ENCODE data around the gene TLE5. TPM values are rescaled to one million over a fixed set of nuclear protein-coding genes. Genes with fewer than 3 reads are reported as not detected.

The TLE5 gene
- total and polyA plus RNA-seq, 2 experiments from 2014 or later, result 260 to 308 TPM

DNA sequence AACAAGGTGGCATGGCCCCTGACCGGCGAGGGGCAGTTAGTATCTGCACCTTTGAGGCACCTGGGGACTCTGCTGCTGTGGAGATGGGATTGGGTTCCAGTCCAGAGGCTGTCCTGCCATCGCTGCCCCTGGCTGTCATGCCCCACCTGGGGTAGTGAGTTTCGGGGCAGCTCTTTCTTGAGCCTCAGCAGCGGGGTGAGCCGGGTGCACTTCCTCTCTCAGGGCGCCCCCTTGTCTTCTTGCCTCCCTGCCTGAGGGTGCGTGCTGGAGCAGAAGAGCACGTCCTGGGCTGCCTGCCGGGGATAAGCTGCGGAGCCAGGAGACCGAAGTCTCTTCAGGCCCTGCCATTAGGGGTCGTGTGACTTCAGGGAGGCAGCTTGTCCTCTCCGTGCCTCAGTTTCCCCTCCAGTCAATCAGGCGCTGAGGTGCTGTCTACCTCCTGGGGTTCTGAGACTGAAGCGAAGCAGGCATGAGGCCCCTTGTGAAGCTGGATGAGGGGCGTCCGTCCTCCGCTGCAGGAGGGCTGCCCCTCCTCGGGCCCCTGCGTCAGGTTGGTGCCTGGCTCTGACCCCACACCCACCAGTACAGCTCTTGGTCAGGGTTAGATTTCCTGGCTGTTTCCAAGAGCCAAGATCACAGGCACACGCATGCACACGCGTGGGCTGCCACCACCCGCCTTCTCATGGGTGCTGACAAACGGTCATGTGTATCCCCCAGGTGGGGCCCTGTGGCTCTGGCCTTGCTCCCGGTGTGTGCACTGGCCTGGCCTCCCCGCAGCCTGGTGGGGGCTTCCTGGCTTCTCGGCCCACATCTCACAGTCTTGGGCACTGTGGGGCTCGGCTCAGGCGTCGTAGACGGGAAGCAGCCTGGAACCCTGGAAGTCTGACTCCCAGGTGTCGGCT, 40.2 kb upstream of the TLE5 start:
- Histone ChIP-seq H3K36me3 (replicated peaks; ENCODE audit: insufficient read depth, low read depth) (no peaks in the 10 kb centered on the region), H4K20me1 (ENCODE audit: insufficient read depth, poor library complexity, severe bottlenecking) (peaks cover 97% of the 10 kb centered on the region), H3K27ac (no peak overlapping the region), H3K79me2 (peaks cover 98% of the 10 kb centered on the region), H3K9me2 (replicated peaks; ENCODE audit: insufficient read depth) (no peaks in the 10 kb centered on the region), H3K9me3 (ENCODE audit: low read depth) (no peaks in the 10 kb centered on the region), H3K4me3 (no peak overlapping the region), H3K4me1 (ENCODE audit: insufficient read depth) (peaks cover 39% of the 10 kb centered on the region), H2AFZ (no peak overlapping the region), H3K27me3 (no peaks in the 10 kb centered on the region), H3K4me2 (no peak overlapping the region)
- WGBS (ENCODE audit: low lambda C conversion rate, missing lambda C conversion rate), result 96% methylated on average over 34 of the region's 34 CpGs
- no peak for DNase-seq (ENCODE audit: low spot score)
- TF ChIP-seq, protein P1, sequence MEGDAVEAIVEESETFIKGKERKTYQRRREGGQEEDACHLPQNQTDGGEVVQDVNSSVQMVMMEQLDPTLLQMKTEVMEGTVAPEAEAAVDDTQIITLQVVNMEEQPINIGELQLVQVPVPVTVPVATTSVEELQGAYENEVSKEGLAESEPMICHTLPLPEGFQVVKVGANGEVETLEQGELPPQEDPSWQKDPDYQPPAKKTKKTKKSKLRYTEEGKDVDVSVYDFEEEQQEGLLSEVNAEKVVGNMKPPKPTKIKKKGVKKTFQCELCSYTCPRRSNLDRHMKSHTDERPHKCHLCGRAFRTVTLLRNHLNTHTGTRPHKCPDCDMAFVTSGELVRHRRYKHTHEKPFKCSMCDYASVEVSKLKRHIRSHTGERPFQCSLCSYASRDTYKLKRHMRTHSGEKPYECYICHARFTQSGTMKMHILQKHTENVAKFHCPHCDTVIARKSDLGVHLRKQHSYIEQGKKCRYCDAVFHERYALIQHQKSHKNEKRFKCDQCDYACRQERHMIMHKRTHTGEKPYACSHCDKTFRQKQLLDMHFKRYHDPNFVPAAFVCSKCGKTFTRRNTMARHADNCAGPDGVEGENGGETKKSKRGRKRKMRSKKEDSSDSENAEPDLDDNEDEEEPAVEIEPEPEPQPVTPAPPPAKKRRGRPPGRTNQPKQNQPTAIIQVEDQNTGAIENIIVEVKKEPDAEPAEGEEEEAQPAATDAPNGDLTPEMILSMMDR (IDR thresholded peaks at IDR 0.05; ENCODE audit: poor library complexity), result no peak
- TF ChIP-seq EZH2phosphoT487 (IDR thresholded peaks at IDR 0.05; ENCODE audit: low read depth, severe bottlenecking, unreplicated experiment) (no peak), EZH2 (IDR thresholded peaks at IDR 0.05; ENCODE audit: borderline replicate concordance) (no peak)

DNA sequence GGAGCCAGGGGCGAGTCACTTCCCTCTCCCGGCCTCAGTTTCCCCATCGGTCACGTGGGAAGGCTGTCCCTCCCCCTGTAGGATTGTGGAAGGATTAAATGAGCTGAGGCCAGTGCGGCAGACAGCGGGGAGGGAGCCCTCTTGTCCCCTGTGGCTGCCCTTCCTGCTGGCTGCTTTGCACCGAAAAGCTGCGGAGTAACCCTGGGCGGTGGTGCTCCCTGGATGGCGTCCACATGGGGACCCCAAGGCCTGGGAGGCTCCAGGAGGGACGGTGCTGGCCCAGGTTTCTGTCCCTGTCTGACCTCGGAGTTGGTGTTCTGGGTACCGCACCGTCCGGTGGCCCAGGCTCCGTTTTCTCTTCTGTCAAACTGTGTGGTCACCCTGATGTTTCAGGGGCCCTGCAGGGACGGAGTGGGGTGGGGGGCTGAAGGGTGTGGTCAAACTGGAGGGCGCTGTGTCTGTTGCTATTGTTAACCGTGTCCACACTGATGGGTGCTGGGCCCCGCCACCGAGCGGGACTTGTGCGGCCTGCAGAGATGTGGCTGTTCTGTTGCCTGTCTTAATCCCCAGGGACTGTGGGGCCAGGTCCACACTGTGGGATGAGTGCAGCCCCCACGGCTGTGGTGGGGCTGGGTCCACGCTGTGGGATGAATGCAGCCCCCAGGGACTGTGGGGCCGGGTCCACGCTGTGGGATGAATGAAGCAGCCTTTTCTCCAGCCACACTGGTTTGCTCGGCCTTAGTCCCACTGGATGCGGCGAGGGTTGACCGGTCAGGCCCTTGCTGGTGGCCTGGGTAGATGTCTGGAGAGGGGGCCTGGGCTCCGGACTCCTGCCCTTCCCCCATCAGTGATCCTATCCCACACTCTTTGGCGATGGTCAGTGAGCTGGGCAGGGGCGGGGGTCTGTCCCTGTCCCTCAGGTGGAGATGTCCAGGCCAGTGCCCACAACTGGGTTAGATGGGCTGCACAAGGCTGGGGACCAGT, 38.7 kb upstream of the TLE5 start:
- no peak overlapping the region for H2AFZ ChIP-seq

DNA sequence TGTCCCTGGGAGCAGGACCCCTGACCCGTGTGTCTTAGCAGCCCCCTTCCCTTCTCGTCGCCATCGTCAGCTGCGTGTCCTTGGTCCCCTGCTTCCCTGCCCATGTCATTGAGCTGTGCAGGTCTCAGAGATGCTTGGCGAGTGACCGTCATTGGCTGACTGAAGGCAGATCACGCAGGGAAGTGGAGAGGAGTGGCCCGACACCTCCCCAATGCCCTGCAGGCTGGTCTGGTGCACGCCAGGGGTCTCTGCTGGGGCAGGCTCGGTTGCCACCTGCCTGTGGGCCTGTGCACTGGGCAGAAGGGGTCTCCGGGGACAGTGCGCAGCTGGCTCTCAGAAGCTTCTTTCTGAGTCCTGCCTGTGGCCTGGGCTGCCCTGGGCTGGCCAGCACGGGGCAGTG, 38.0 kb upstream of the TLE5 start:
- H2AFZ ChIP-seq, result no peak overlapping the region
- H4K20me1 ChIP-seq (ENCODE audit: insufficient read depth, poor library complexity, severe bottlenecking), result peaks cover 98% of the 10 kb centered on the region
- H3K79me2 ChIP-seq, result peaks cover 98% of the 10 kb centered on the region
- no peak overlapping the region for H3K27ac ChIP-seq
- no peak overlapping the region for H3K4me2 ChIP-seq
- 87% methylated on average over 12 of the region's 14 CpGs for WGBS (ENCODE audit: low lambda C conversion rate, missing lambda C conversion rate)
- TF ChIP-seq, protein P1 (IDR thresholded peaks at IDR 0.05; ENCODE audit: poor library complexity), result no peak
- no peak for TF ChIP-seq EZH2phosphoT487 (IDR thresholded peaks at IDR 0.05; ENCODE audit: low read depth, severe bottlenecking, unreplicated experiment)
- no peak for TF ChIP-seq EZH2 (IDR thresholded peaks at IDR 0.05; ENCODE audit: borderline replicate concordance)
- H3K27me3 ChIP-seq, result no peaks in the 10 kb centered on the region
- no peaks in the 10 kb centered on the region for H3K36me3 ChIP-seq (replicated peaks; ENCODE audit: insufficient read depth, low read depth)
- H3K9me2 ChIP-seq (replicated peaks; ENCODE audit: insufficient read depth), result no peaks in the 10 kb centered on the region
- no peak overlapping the region for H3K4me3 ChIP-seq
- no peak for DNase-seq (ENCODE audit: low spot score)
- no peaks in the 10 kb centered on the region for H3K9me3 ChIP-seq (ENCODE audit: low read depth)
- peaks cover 43% of the 10 kb centered on the region for H3K4me1 ChIP-seq (ENCODE audit: insufficient read depth)

More for the DNA sequence above, 38.7 kb upstream of the TLE5 start:
- H3K9me3 ChIP-seq (ENCODE audit: low read depth), result no peaks in the 10 kb centered on the region
- peaks cover 42% of the 10 kb centered on the region for H3K4me1 ChIP-seq (ENCODE audit: insufficient read depth)
- peaks cover 98% of the 10 kb centered on the region for H3K79me2 ChIP-seq
- TF ChIP-seq EZH2 (IDR thresholded peaks at IDR 0.05; ENCODE audit: borderline replicate concordance) (no peak), EZH2phosphoT487 (IDR thresholded peaks at IDR 0.05; ENCODE audit: low read depth, severe bottlenecking, unreplicated experiment) (no peak)
- TF ChIP-seq, protein P1 (IDR thresholded peaks at IDR 0.05; ENCODE audit: poor library complexity), result no peak
- 87% methylated on average over 34 of the region's 34 CpGs for WGBS (ENCODE audit: low lambda C conversion rate, missing lambda C conversion rate)
- no peaks in the 10 kb centered on the region for H3K27me3 ChIP-seq
- no peaks in the 10 kb centered on the region for H3K36me3 ChIP-seq (replicated peaks; ENCODE audit: insufficient read depth, low read depth)
- H3K4me3 ChIP-seq, result no peak overlapping the region
- H3K4me2 ChIP-seq, result no peak overlapping the region
- no peak for DNase-seq (ENCODE audit: low spot score)
- H3K27ac ChIP-seq, result no peak overlapping the region
- peaks cover 97% of the 10 kb centered on the region for H4K20me1 ChIP-seq (ENCODE audit: insufficient read depth, poor library complexity, severe bottlenecking)
- H3K9me2 ChIP-seq (replicated peaks; ENCODE audit: insufficient read depth), result no peaks in the 10 kb centered on the region

Data from hepatocyte (in vitro differentiated cells).